ENCODE measurements around the gene ARID4B. TPM values are rescaled to one million over a fixed set of nuclear protein-coding genes. Genes with fewer than 3 reads are reported as not detected.
A peak's percentile ranks its signal among the peaks of the same experiment; 100 is the strongest.

The ARID4B gene
- total and polyA plus RNA-seq, 11 donors: 12.4 to 20.4 (median 15.3) TPM

GRCh38 chr1:235339746-235340145 is 11.8 kb upstream of the ARID4B start:
- DNase-seq: no peak
- Histone ChIP-seq H3K27me3 (no peaks in the 10 kb centered on the region), H3K4me1 (peaks cover 0 to 25% (median 12%) of the 10 kb centered on the region in 12 donors), H3K27ac (no peak overlapping the region), H3K4me3 (no peak overlapping the region), H3K36me3 (peaks cover 0 to 89% (median 77%) of the 10 kb centered on the region in 9 donors), H3K9me3 (no peaks in the 10 kb centered on the region)
- intact Hi-C loops (cut with DNase I): loop anchor here in 2 of 10 donors (10.0 kb wide), 2 partner anchors 65 to 75 kb away; no protein-coding TSS in a partner anchor
- WGBS, 4 donors: 83 to 85% (median 84%) methylated on average over 8 of the region's 8 CpGs
- no peak for ATAC-seq
- no peak for TF ChIP-seq CTCF (IDR thresholded peaks at IDR 0.05)
- TF ChIP-seq POLR2A (IDR thresholded peaks at IDR 0.05): no peak

DNA sequence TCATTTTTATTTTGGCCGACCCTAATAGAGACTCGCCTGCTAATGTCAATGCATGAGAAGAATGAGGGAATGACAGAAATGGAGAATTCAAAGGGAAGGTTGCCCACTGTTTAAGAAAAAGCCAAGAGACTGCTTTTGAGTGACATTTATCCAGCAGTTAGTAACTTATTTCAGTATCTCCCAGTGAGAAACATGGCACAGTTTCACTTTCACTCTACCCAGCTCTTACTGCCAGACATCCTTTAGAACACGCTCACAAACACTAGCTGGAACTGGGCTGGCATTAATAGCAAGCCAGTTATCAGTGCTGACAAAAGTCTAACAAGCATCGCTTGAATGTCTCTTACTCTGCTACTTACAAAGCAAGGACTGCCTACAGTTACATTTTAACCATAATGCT is 8.9 kb upstream of the ARID4B start:
- WGBS, 4 donors: 64 to 74% (median 68%) methylated on average over 4 of the region's 4 CpGs
- DNase-seq: peak in 1 of 5 donors; percentile 23
- H3K36me3 ChIP-seq: peaks cover 0 to 67% (median 55%) of the 10 kb centered on the region in 9 donors
- peak; percentile 89 to 97 (median 96) for ATAC-seq
- H3K27ac ChIP-seq: peak overlapping the region in 2 of 12 donors; percentile 13 to 68
- H3K9me3 ChIP-seq: no peaks in the 10 kb centered on the region
- H3K4me1 ChIP-seq: peaks cover 0 to 34% (median 19%) of the 10 kb centered on the region in 12 donors
- TF ChIP-seq CTCF (IDR thresholded peaks at IDR 0.05): no peak
- TF ChIP-seq POLR2A (IDR thresholded peaks at IDR 0.05): no peak
- H3K27me3 ChIP-seq: no peaks in the 10 kb centered on the region
- intact Hi-C loops (cut with DNase I): loop anchor here in 2 of 10 donors (10.0 kb wide), 2 partner anchors 68 to 78 kb away; no protein-coding TSS in a partner anchor
- peak overlapping the region in 1 of 12 donors; percentile 28 for H3K4me3 ChIP-seq

DNA sequence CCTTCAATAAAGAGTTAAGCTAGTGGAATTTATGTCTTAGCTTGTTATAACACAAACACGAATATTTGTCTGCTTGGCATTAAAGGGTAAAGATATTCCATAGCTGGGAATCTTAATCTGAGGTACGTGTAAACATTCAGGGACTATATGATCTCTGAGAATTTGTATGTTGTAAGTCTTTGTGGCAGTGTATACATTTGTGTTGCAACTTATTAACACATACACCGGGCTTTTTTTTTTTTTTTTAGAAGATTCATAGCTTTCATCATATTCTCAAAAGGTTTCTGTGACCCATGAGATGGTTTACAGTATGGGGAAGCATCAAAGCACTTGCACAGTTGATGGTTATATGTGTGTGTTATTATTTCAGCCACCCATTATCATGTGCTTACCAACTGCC is 3.4 kb upstream of the ARID4B start:
- peaks cover 7 to 43% (median 35%) of the 10 kb centered on the region in 12 donors for H3K4me1 ChIP-seq
- no peaks in the 10 kb centered on the region for H3K9me3 ChIP-seq
- H3K36me3 ChIP-seq: peaks cover 0 to 18% (median 14%) of the 10 kb centered on the region in 9 donors
- TF ChIP-seq CTCF (IDR thresholded peaks at IDR 0.05) (no peak), POLR2A (IDR thresholded peaks at IDR 0.05) (no peak)
- ATAC-seq: no peak
- no peak for DNase-seq
- no peak overlapping the region for H3K4me3 ChIP-seq
- H3K27ac ChIP-seq: no peak overlapping the region
- 55 to 65% (median 63%) methylated on average over 3 of the region's 3 CpGs for WGBS, 4 donors
- H3K27me3 ChIP-seq: no peaks in the 10 kb centered on the region
- intact Hi-C loops (cut with DNase I): loop anchor here in 3 of 10 donors (5.0 to 10.0 kb wide), 3 partner anchors 36 to 83 kb away; partner anchors contain the start of gene TBCE (in 1 of the 3)

DNA sequence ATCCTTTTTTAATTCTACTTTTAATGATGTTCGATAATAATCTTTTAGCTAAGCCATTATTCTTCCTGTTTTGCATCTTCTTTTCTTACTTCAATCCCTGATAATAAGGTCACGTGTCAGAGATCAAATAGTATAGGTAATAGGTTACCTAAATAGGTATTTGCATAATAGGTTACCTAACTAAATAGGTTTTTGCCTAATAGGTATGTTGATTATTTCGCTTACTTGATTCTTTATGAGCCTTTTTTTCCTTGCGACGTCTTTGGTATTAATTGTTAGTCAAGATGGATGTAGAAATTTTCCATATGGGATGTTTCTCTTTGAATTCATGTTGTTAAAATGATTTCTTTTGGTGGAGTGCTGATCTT is 2.9 kb upstream of the ARID4B start:
- DNase-seq (no peak), ATAC-seq (no peak)
- peak overlapping the region in 3 of 12 donors; percentile 1 to 96 (median 10) for H3K4me3 ChIP-seq
- peaks cover 0 to 13% (median 9%) of the 10 kb centered on the region in 9 donors for H3K36me3 ChIP-seq
- TF ChIP-seq POLR2A (IDR thresholded peaks at IDR 0.05) (no peak), CTCF (IDR thresholded peaks at IDR 0.05) (no peak)
- intact Hi-C loops (cut with DNase I): loop anchor here in 3 of 10 donors (5.0 to 10.0 kb wide), 3 partner anchors 36 to 84 kb away; partner anchors contain the start of gene TBCE (in 1 of the 3)
- peak overlapping the region in 1 of 12 donors; percentile 39 for H3K27ac ChIP-seq
- peaks cover 11 to 46% (median 40%) of the 10 kb centered on the region in 12 donors for H3K4me1 ChIP-seq
- 89 to 90% (median 90%) methylated on average over 5 of the region's 5 CpGs for WGBS, 4 donors
- no peaks in the 10 kb centered on the region for H3K27me3 ChIP-seq
- H3K9me3 ChIP-seq: no peaks in the 10 kb centered on the region

Measured in heart left ventricle (tissue), 16 donors.